Measurements from ENCODE around the gene XKR8. TPM values are rescaled to one million over a fixed set of nuclear protein-coding genes. Genes with fewer than 3 reads are reported as not detected.
A peak's percentile ranks its signal among the peaks of the same experiment; 100 is the strongest.
"Not testable (repeated sequence)": the region's sequence is repeated elsewhere in the genome, so short reads cannot be mapped to it uniquely, and the experiment has no call there.

Gene XKR8
- polyA plus RNA-seq, 3 donors, result 12.3 to 36.7 (median 25.9) TPM

GRCh38 chr1:27999055-27999454 lies 39.3 kb downstream of the XKR8 start:
- TF ChIP-seq CTCF (IDR thresholded peaks at IDR 0.05), result no peak
- no peaks in the 10 kb centered on the region for H3K27me3 ChIP-seq (ENCODE audit: control insufficient read depth in 2 of 2, insufficient read depth in 2 of 2, low read length in 2 of 2)
- WGBS (ENCODE audit: insufficient coverage), result no CpG with 5 or more reads among the region's 1 CpG
- no peak overlapping the region for H3K27ac Mint-ChIP-seq
- H3K27ac ChIP-seq (ENCODE audit: low read depth in 1 of 2, low read length in 2 of 2), result no peak overlapping the region
- H3K27me3 Mint-ChIP-seq (ENCODE audit: low read depth in 3 of 3), result no peaks in the 10 kb centered on the region
- H3K9me3 Mint-ChIP-seq, result no peaks in the 10 kb centered on the region
- no peak overlapping the region for H3K4me3 Mint-ChIP-seq
- H3K4me1 Mint-ChIP-seq, result peaks cover 4% of the 10 kb centered on the region
- no peaks in the 10 kb centered on the region for H3K9me3 ChIP-seq (replicated peaks in 1 of 2; ENCODE audit: control insufficient read depth in 1 of 2, insufficient read depth in 1 of 2, low read length in 2 of 2)
- peaks cover 50 to 70% of the 10 kb centered on the region in 2 donors for H3K36me3 Mint-ChIP-seq
- intact Hi-C loops (cut with micrococcal nuclease), result no loop called here
- no peaks in the 10 kb centered on the region for H3K79me2 ChIP-seq (ENCODE audit: insufficient read depth, low read length)
- peaks cover 64 to 81% of the 10 kb centered on the region in 2 donors for H3K36me3 ChIP-seq (replicated peaks in 1 of 2; ENCODE audit: control insufficient read depth in 1 of 2, insufficient read depth in 2 of 2, low read length in 2 of 2)
- no peak overlapping the region for H3K9ac ChIP-seq (ENCODE audit: insufficient read depth, low read length, poor library complexity, severe bottlenecking)
- H3K4me2 ChIP-seq (replicated peaks; ENCODE audit: extremely low read depth, low read length, poor library complexity, severe bottlenecking), result no peak overlapping the region
- H2AFZ ChIP-seq (ENCODE audit: insufficient read depth, low read depth, low read length, poor library complexity, severe bottlenecking), result no peak overlapping the region
- no peak for DNase-seq
- peaks cover 0 to 7% of the 10 kb centered on the region in 2 donors for H3K4me1 ChIP-seq (ENCODE audit: control insufficient read depth in 1 of 2, insufficient read depth in 2 of 2, low read length in 2 of 2)
- H4K20me1 ChIP-seq (ENCODE audit: insufficient read depth, low read length), result no peaks in the 10 kb centered on the region
- H3K4me3 ChIP-seq (replicated peaks in 1 of 3; ENCODE audit: low read depth in 2 of 3, low read length in 3 of 3), result no peak overlapping the region

- peaks cover 70 to 78% of the 10 kb centered on the region in 2 donors for H3K36me3 ChIP-seq (replicated peaks in 1 of 2; ENCODE audit: control insufficient read depth in 1 of 2, insufficient read depth in 2 of 2, low read length in 2 of 2)
- no peaks in the 10 kb centered on the region for H3K4me1 ChIP-seq (ENCODE audit: control insufficient read depth in 1 of 2, insufficient read depth in 2 of 2, low read length in 2 of 2)
- H3K27ac ChIP-seq (ENCODE audit: low read depth in 1 of 2, low read length in 2 of 2), result no peak overlapping the region
- TF ChIP-seq CTCF (IDR thresholded peaks at IDR 0.05), result no peak
- H3K9me3 ChIP-seq (replicated peaks in 1 of 2; ENCODE audit: control insufficient read depth in 1 of 2, insufficient read depth in 1 of 2, low read length in 2 of 2), result no peaks in the 10 kb centered on the region
- no peak overlapping the region for H2AFZ ChIP-seq (ENCODE audit: insufficient read depth, low read depth, low read length, poor library complexity, severe bottlenecking)
- no peaks in the 10 kb centered on the region for H3K4me1 Mint-ChIP-seq
- no peak for DNase-seq
- no peak overlapping the region for H3K4me3 ChIP-seq (replicated peaks in 1 of 3; ENCODE audit: low read depth in 2 of 3, low read length in 3 of 3)
- WGBS (ENCODE audit: insufficient coverage), result 100% methylated on average over 4 of the region's 10 CpGs
- H4K20me1 ChIP-seq (ENCODE audit: insufficient read depth, low read length), result no peaks in the 10 kb centered on the region
- H3K4me3 Mint-ChIP-seq, result no peak overlapping the region
- H3K27ac Mint-ChIP-seq, result peak overlapping the region in 1 of 7 donors; percentile 50
- peaks cover 56 to 65% of the 10 kb centered on the region in 2 donors for H3K36me3 Mint-ChIP-seq
- no peaks in the 10 kb centered on the region for H3K9me3 Mint-ChIP-seq
- H3K27me3 ChIP-seq (ENCODE audit: control insufficient read depth in 2 of 2, insufficient read depth in 2 of 2, low read length in 2 of 2), result no peaks in the 10 kb centered on the region
- H3K27me3 Mint-ChIP-seq (ENCODE audit: low read depth in 3 of 3), result no peaks in the 10 kb centered on the region
- no peaks in the 10 kb centered on the region for H3K79me2 ChIP-seq (ENCODE audit: insufficient read depth, low read length)
- H3K9ac ChIP-seq (ENCODE audit: insufficient read depth, low read length, poor library complexity, severe bottlenecking), result no peak overlapping the region
- H3K4me2 ChIP-seq (replicated peaks; ENCODE audit: extremely low read depth, low read length, poor library complexity, severe bottlenecking), result no peak overlapping the region
- intact Hi-C loops (cut with micrococcal nuclease), result no loop called here
Observed at GRCh38 chr1:28002600-28002999, 42.8 kb downstream of the XKR8 start.

DNA sequence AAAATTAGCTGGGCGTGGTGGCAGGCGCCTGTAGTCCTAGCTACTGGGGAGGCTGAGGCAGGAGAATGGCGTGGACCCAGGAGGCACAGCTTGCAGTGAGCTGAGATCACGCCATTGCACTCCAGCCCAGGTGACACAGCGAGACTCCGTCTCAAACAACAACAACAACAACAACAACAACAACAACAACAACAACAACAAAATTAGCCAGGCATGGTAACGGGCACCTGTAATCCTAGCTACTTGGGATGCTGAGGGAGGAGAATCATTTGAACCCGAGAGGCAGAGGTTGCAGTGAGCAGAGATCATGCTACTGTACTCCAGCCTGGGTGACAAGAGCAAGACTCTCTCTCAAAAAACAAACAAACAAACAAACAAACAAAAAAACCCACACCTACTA lies 43.3 kb downstream of the XKR8 start:
- H3K79me2 ChIP-seq (ENCODE audit: insufficient read depth, low read length); H2AFZ ChIP-seq (ENCODE audit: insufficient read depth, low read depth, low read length, poor library complexity, severe bottlenecking); H3K27ac Mint-ChIP-seq; H3K9ac ChIP-seq (ENCODE audit: insufficient read depth, low read length, poor library complexity, severe bottlenecking); H3K4me2 ChIP-seq (replicated peaks; ENCODE audit: extremely low read depth, low read length, poor library complexity, severe bottlenecking); H3K9me3 Mint-ChIP-seq; H3K9me3 ChIP-seq (replicated peaks in 1 of 2; ENCODE audit: control insufficient read depth in 1 of 2, insufficient read depth in 1 of 2, low read length in 2 of 2); H3K27ac ChIP-seq (ENCODE audit: low read depth in 1 of 2, low read length in 2 of 2); intact Hi-C loops (cut with micrococcal nuclease); H3K27me3 Mint-ChIP-seq (ENCODE audit: low read depth in 3 of 3); H3K4me3 Mint-ChIP-seq; H4K20me1 ChIP-seq (ENCODE audit: insufficient read depth, low read length); H3K27me3 ChIP-seq (ENCODE audit: control insufficient read depth in 2 of 2, insufficient read depth in 2 of 2, low read length in 2 of 2); H3K4me1 Mint-ChIP-seq; DNase-seq; H3K4me1 ChIP-seq (ENCODE audit: control insufficient read depth in 1 of 2, insufficient read depth in 2 of 2, low read length in 2 of 2); H3K4me3 ChIP-seq (replicated peaks in 1 of 3; ENCODE audit: low read depth in 2 of 3, low read length in 3 of 3): not testable (repeated sequence)
- H3K36me3 ChIP-seq (replicated peaks in 1 of 2; ENCODE audit: control insufficient read depth in 1 of 2, insufficient read depth in 2 of 2, low read length in 2 of 2), result peaks cover 65 to 78% of the 10 kb centered on the region in 2 donors
- peaks cover 54 to 62% of the 10 kb centered on the region in 2 donors for H3K36me3 Mint-ChIP-seq
- WGBS (ENCODE audit: insufficient coverage), result 100% methylated on average over 1 of the region's 8 CpGs
